GM19372 (cell line): ENCODE results near the gene QSOX2.

Experiments
- ATAC-seq: cut with Tn5 transposase; IDR thresholded peaks from one replicate; pipeline ENCODE4 v1.9.1; 2021; ENCODE audit warnings: mild to moderate bottlenecking, low read depth, moderate library complexity; ENCODE audit not compliant: unreplicated experiment

The QSOX2 gene

DNA sequence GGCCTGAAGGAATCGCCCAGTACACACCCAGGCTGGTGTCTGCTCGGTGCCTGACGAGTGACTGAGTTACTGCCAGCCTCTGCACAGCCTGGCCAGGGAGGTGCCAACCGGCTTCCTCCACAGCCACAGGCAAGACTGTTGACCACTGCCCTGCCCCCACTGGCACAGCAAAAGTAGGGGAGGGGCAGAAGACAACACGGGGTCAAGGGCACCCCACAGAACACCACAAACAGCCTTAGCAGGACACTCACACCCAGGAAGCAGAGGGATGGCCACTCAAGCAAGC, 40.0 kb downstream of the QSOX2 start:
- no peak for ATAC-seq

DNA sequence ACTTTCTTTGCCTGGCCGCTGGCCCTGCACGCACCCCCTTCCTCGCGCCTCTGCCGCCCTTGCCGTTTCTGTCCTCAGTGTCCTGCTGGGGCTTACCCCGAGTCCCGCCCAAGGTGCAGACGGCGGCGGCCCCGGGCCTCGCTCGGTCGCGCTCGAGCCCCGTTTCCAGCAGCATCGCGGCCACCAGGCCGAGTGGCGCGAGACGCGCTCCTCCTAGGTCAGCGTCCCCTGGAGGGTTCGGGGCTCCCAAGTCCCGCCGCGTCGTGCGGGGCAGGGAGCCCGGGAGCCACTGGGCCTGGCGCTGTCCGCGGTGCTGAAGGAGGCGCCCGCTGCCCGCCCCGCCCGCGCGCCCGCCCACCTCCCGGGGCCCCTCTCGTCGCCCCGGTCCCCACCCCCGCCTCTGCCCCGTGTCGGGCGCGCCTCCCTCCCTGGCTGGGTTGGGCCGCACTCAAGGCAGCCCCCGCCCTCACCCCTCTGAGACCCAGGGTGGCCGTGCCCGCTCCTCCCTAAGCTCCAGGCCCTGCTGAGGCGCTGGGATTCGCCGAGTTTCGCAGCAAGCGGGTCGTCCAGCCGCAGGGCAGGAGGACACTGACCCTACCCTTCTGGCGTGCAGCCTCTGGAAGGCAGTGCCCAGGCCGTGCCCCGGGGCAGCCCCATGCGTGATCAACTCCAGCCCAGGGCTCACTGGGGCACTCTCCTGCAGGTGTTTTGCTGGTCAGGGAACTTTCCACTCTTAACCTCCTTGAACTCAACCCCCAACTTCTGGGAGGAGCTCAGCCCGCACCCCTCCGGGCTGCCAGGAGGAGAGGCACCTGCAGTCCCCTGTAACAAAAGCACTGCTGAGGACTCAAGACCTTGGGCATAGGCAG, 40.5 kb downstream of the QSOX2 start, which contains the start of gene LHX3:
TSS of gene LHX3 (minus strand) at position 291 of the 869 bp plus-strand sequence. CDS start at position 175, 116 bp downstream.
- ATAC-seq: no peak

DNA sequence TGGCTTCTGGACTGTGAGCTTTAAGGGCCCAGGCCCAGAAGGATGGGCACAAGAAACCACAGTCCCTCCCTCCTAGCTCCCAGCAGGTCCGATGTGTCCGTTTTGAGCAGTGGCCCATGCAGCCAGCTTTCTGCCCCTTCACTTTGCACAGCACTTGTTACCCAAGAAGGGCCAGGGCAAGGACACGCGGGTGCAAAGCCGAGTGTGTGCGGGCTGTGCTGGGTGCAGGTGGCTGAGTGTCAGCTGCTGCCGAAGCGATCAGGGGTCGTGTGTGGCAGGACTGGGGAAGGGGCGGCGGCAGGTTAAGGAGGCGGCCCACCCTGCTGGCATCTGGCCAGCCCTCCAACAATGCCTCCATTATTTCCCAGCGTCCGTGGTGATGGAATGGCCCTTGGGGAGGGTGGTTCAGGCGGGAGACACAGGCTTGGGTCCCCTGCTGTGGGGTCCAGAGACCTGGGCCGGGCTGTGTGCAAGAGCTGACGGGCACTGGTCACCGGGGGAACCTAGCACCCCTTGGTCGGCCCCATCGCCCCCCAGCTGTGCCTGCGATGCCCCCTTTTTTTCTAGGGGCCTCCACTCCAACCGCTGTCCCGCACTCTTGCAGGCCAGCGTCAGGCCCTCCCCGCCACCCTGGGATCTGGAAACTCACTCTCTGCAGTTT, 41.3 kb downstream of the QSOX2 start:
- ATAC-seq: no peak

DNA sequence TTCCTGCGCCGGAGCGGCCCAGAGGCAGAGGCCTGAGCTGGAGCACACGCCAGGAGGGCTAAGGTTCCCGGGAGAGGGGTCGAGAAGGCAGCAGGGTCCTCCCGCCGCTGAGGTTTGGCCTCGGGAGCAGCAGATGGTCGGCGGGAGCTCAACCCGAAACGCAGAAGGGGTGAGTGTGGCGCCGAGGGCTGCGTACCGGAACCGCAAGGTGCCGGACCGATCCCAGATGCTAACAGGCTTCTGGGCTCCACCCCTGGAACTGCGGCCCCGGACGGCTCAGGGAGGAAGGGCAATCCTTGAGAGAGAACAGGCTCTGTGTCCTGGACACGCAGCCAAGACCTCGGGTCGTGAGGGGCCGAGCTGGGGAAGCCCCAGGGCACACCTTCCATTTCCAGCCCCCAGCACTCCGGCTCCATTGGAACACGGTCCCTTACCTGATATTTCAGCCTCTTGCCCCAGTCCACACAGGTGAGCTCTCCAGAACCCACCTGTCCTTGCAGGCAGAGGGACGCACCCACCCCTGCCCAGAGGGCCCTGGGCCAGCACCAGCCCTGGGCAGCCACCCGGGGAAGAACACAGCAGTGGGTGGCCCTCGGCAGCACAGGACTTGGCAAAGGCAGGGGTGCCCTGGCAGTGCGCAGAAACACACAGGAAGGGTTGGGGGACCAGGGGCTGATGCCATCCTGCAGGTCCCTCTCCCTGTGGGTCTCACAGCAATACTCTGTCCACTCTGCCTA, 42.0 kb downstream of the QSOX2 start:
- no peak for ATAC-seq

DNA sequence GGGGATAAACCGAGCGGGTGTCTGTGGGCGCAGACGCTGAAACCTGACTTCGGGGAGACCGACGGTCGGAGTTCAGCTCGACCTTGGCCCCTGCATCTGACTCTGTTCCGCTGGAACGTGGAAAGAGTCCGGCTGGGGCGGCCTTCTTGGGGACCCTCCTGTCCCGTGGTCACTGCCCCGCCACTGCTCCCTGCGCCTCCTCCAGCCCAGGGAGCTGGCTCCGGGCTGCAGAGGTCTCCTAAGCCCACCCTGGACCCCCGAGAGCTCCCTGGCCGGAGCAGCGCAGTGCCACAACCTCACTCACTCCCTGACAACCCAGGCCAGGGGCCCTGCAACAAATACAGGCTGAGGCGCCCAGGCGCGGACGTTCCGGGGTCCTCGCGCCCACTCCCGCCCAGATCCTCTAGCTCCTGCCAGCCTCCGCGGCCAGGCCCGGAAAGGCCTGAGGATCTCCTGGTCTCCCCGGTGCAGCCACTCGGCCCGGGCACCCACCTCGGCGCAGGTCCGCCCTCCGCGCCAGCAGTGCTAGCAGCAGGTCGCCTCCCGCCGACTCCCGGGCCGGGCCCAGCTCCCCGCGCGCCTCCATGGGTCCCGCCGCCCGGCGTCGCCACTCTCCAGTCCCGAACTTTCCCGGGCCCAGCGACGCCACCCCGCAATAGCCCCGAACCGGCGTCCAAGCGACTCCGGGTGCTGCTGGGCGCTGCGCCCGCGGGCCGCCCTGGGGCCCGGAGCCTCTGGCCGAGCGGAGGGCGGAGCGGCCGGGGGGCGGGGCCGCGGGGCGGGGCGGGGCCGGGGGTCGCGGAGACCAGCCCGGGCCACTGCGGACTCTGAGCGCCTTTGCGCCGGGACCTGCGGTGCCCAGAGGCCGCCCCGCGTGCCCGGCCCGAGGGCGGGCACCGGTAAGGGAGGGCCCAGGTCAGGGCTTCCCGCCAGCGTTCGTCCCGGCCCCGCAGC, 42.9 kb downstream of the QSOX2 start:
- no peak for ATAC-seq

DNA sequence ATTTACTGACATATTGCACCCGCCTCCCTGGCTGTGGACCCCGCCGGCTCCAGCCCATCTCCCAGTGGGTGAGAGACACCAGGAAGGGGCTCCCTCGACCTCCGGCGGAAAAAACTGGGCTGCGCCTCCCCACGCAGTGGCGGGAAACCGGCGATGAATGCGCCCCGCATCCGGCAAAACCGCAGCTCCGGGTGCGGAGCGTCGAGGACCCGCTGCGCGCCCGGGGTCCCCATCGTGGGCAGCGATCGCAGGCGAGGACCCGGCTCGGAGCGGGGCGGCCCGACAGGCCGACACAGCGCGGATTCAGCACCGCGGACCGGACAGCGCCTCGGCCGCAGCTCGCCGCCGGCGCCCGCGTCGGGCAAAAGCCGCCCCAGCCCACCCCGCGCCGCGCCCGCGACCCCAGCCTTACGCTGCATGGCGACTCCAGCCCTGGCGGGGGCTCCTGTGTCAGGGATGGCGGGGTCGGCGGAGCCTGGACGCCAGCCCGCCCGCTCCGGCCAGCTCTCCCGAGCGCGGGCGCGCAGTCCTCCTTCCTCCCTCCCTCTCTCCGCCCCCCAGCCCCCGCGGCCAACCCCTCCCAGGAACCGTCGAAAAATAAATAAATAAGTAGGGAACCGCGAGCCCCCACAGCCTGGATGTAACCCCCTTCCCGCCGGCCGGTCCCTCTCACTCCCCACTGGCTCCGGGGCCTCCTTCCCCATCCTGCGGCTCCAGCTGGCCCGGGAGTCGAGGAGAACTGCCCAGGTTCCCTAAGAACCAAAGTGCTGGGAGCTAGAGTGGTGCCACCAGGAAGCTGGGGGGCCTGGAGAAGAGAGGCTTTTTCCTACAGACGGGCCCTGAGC, 43.8 kb downstream of the QSOX2 start:
- no peak for ATAC-seq

DNA sequence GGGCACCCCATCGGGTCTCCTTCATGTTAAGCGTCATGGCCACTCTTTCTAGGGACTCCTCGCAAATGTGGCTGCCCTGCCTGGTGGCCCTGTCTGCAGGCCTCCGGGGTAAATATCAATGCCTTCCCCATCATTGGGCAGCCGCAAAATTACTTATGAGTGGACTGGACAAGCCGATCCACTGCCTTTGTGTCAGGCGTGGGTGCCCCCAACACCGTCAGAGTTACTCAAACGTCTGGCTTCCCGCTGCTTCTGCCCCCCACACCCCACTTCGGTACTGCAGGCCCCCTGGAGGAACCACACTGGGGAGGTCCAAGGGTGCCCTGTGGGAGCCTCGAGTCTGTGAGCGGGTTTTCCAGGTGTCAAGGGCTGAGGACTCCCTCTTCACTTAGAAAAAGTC, 44.4 kb downstream of the QSOX2 start:
- no peak for ATAC-seq

DNA sequence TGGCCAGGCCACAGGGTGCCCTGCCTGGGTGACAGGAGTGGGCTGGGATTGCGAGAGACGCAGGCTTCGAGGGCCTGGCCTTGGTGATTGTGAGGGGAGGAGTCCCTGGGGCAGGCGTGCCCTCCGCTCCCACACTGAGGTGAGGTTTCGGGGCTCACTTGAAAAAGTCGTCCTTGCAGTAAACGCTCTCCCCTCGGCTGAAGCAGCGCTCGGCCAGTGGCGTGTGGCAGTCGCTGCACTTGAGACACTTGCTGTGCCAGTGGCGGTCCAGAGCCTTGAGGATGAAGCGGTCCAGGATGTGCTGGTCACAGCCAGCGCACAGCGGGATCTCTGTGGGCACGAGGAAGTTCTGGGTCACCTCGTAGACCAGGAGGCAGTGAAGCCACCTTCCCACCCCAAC, 45.2 kb downstream of the QSOX2 start:
- no peak for ATAC-seq

DNA sequence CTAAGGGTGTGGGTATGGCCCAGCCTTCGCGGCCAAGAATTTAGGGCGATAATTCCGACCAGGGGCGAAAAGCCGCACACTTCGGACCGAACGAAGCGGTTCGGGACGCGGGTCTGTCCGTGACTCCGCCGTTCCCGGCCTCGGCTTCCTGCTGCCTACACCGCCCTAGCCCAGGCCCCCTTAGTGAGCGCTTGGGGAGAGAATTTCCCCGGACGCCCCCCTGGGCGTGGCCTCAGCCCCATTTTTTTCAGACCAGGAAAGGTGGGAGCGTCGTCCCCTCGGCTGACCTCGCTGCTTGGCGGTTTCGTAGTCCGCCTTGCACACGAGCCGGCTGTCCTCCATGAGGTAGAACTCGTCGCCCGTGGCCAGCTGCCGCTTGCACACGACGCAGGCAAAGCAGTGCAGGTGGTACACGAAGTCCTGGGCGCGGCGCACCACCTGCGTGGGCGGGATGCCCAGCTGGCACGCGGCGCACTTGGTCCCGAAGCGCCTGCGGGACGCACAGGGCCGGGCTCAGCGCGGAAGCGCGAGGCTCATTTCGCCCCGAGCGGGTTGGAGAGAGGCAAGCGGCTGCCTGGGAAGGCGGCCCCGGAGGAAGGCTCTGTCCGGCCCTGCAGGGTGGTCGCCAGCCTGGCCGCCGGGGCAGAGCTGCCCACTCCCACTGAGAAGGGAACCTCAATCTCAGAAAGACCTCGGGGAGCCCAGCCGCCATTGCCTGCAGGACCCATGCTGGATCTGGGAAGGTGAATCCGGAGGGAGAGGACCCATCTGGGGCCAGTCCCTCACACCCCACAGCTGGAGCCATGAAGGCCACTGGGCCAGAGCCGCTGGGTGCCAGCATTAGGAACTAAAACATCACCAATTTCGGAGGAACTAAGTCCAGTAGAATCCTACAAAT, 46.0 kb downstream of the QSOX2 start:
- no peak for ATAC-seq

DNA sequence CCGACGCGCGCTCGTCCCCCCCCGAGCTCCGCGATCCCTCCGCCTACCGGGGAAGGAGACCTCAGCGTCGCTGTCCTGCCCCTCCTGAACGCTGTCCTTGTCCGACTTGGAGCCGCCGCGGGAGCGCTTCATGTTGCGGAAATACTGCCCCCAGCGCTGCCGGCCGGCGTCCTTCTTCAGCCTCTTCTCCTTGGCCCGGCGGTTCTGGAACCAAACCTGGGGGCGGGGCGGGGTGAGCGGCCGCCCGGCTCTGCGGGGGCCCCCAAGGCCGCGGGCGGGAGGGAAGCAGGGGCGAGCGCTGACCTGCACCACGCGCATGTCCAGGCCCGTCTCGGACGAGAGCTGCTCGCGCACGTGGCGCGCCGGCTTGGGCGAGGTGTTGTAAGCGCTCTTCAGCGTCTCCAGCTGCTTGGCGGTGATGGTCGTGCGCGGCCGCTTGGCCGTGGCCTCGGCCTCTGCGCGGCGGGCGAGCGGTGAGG, 47.0 kb downstream of the QSOX2 start:
- no peak for ATAC-seq

DNA sequence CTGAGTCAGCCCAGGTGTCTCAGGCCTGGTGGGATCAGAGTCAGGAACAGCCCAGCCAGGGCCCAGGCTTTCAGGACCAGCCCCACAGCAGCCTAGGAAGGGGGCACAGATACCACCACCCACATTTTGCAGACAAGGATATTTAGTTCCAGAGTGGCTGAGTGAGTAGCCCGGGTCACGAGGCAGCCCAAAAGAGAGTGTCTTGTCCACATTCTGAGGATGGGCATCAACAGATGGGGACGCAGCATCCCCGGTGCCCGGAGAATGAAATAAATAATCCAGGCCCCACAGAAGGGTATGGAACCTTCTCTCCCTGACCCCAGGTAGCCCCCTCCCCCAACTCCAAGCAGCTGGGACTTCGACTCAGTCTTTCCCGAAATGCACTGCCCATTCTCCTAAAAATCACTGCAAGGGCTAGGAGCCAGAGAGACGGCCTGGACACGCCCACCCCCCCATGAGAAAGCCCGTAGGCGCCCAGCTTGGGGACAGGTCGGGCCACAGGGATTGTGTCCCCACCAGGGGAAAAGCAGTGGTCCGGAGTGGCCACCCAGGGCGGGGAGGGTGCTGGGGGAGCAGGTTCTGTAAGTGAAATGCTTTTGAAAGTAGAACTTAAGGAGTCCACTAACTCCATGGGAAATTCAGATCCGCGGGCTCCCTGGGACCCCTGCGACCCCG, 47.5 kb downstream of the QSOX2 start:
- no peak for ATAC-seq

DNA sequence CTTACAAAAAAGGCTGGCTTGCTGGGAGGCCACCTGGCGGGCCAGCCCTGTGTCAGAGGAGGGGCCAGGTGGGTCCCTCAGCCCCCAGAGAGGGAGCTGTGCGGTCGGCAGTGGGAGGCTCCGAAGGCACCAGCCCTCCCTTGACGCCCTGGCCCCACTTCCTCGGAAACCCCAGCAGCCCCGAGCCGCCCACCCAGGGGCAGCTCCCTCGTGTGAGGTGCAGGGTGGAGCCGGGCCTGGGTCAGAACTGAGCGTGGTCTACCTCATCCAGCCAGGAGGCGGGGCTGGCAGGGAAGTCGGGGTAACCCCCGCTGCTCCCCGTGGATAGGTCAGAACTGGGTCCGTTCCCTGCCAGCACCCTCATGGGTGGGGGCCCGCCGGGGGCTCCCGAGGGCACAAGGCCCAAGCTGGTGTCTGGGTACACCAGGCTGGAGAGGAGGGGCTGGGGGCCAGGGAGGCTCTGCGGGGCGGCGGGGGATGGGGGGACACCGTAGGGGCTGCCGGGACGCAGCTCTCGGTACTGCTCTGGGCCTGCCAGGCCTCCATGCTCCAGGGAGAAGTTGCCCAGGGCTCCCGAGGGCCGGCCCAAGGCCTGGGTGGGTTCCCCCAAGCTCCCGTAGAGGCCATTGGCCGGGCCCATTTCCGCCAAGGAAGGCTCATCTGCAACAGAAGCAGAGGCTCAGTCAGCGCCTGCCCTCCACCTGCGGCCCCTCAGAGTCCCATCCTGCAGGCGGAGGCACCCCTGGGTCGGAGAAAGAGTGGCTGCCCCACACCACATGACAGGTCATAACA, 48.3 kb downstream of the QSOX2 start:
- no peak for ATAC-seq

DNA sequence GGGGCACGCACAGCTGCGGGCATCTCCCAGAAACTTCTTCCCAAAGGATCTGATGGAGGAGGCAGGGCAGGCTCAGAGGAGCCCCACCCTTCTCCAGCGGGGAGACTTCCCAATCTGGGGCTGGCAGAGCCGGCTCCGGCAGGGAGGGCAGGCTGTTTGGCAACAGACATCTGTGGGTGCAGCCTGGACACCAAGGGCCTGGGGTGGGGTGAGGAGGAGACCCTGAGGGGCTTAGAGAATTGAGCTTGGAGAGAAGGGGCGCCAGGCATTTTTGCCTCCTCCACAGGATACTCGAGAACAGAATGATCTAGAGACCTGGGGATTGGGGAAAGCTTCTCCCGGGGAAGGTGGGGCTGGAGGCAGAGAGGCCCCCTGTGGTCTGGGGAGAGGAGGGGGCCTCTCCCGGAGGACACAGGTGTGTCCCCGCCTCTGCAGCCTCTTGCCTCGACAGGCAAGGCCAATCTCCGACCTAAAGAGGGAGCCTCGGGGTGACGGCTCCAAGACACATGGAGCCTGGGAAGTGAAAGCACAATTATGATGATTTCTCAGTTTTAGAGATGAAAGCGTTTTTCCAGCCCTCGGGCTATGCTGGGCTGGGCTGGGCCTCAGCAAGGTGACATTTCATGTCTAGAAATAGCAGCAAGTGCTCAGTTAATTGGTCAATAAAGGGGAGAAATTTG, 49.1 kb downstream of the QSOX2 start:
- no peak for ATAC-seq

DNA sequence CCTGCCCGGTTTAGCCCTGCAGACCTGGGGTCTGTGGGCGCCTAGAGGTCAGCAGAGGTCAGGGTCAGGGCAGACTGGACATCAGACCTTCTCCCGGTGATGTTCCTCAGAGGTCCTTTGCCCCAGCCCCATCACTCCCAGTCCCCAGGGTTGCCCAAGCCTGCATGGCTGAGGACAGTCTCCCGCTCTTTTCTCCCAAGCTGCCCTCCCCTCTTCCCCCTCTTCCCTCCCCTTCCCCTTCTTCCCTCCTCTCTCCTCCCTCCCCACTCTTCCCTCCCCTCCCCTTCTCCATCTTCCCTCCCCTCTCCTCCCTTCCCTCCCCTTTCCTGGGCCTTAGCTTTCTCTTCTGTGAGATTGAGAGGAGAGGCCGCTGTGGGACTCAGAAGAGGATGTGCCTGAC, 51.1 kb downstream of the QSOX2 start:
- ATAC-seq: no peak

DNA sequence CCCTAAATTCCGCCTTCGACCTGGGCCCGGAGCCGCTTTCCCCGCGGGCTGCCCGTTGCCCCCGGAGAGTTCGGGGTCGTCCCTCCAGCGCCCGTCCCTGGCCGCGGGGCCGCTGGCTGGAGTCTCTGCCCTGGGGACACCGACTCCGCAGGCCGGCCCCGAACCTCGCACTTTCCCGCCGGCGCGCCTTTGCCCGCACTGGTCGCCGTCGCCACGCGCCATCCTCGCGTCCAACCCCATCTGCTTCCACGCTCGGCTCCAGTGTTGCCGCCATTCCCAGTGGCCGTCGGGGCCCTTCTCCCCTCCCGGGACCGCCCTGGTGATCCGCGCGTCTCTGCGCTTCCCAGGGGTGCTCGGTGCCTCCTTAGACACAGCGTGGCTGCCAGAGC, 51.7 kb downstream of the QSOX2 start:
- no peak for ATAC-seq

DNA sequence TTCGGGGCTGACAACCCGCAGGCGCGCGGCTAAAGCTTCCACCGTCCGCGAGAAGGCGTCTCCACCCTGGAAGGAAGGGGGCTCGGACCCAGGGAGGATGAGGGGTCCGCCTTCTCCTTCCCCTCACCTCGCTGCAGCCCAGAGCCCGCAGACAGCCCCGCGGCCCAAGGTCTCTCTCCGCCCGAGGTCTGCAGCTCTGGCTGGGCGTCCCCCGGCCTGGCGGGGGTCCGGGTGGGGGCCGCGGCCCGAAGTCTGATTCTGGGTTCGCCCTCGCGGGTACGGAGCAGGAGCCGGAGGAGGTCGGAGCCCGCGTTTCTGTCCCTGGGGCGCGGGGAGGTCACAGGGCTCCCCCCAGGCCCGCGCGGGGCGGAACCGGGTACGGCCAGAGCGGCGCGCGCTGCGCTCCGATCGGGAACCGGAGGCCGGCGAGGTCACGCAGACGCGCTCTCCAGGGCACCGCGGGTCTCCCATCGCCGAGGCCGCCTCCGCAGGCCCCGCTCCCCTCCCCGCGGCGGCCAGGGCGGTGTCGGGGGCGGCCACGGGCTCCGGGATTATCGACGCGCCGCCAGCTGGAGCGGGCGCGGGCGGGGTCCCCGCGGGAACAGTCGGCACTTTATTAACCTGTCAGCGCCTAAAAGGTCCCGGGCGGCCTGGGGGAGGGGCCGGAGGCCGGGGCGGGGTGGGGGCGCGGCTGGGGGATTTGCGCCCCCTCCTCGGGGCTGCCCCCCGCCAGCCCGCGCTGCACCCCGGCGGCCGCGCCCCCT, 52.3 kb downstream of the QSOX2 start:
- no peak for ATAC-seq
